VCaP (cell line): ENCODE measurements around the gene ZNF774.
"Not testable (repeated sequence)": the region's sequence is repeated elsewhere in the genome, so short reads cannot be mapped to it uniquely, and the experiment has no call there.

Source experiments
- H3K27ac ChIP-seq: fragments of 450-650 bp; 2 replicates; pipeline ENCODE4 v1.5.1; 2017
- TF ChIP-seq, protein P1 (sequence below): fragments of 450-650 bp; conservative IDR thresholded peaks from 2 replicates; pipeline ENCODE4 v1.5.1; 2017; ENCODE audit warnings: mild to moderate bottlenecking, moderate library complexity

Gene ZNF774

DNA sequence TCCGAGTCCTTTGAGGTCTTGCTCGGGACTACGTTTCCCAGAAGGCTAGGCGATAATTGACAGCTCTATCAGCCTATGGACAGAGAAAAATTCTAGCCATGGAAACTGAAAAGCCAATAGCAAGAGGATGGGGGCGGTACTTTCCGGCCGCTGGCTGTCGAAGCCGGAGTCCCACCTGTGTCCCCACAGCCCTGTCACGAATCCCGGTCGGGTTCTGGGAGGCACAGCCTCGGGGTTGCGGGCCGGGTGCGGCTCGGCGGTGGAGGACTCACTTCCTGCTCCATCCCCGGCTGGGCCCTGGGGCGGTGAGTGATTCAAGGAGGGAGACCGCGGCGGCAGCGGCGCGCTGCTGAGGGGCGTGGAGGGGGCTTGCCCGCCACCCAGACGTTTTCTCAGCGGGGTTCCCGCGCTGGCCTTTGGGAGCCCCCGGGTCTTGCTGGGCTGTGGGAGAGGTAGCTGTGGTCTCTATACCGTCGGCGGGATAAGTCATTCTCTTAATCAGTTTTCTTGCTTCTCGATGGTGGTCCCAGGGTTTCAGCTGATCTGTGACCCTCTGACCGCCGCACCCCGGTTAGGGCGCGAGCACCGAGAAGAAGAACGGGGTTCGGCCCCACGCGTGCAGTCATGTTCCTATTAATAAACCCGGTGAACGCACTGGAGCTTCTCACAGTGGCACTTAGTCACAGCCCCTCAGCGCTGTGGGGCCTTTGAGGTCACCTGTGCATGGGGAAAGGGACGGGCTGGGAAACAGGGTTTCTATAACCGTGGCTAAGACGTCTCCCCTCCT, at the start of gene ZNF774:
ZNF774 (plus strand) TSS at position 178 of the 787 bp plus-strand sequence. CDS start 2,377 bp downstream, outside the sequence.
- peak within 1 kb of the TSS; percentile 81; the same call in 1 of the 2 replicates for H3K27ac ChIP-seq
- TF ChIP-seq, protein P1, sequence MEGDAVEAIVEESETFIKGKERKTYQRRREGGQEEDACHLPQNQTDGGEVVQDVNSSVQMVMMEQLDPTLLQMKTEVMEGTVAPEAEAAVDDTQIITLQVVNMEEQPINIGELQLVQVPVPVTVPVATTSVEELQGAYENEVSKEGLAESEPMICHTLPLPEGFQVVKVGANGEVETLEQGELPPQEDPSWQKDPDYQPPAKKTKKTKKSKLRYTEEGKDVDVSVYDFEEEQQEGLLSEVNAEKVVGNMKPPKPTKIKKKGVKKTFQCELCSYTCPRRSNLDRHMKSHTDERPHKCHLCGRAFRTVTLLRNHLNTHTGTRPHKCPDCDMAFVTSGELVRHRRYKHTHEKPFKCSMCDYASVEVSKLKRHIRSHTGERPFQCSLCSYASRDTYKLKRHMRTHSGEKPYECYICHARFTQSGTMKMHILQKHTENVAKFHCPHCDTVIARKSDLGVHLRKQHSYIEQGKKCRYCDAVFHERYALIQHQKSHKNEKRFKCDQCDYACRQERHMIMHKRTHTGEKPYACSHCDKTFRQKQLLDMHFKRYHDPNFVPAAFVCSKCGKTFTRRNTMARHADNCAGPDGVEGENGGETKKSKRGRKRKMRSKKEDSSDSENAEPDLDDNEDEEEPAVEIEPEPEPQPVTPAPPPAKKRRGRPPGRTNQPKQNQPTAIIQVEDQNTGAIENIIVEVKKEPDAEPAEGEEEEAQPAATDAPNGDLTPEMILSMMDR = no peak

DNA sequence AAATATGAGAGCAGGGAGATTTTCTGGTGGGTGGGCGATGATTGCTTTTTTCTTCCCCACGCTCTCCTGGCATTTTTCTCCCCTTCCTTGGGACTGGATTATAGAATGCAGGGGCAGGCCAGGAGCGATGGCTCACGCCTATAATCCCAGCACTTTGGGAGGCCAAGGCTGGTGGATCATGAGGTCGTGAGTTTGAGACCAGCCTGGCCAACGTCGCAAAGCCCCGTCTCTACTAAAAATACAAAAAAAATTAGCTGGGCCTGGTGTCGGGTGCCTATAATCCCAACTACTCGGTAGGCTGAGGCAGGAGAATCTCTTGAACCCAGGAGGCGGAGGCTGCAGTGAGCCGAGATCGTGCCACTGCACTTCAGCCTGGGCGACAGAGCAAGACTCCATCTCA, 46.7 kb upstream of the ZNF774 start:
- not testable (repeated sequence) for H3K27ac ChIP-seq

DNA sequence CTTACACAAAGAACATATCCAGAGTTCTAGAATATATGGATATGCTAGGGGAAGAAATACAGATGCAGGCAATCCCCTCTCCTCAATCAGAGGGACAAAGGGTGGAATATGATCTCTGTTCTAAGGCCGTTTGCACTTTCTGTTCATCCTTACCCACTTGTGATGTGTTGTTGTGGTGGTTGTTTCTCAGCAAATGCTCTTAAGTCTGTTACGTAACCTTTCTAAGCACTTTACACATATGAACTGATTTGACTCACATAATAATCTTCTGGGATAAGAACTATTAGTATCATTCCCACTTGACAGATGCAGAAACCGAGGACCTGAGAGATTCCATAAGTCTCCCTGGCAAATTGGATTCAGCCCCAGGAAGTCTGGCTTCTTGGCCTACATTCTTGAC, 46.2 kb upstream of the ZNF774 start:
- TF ChIP-seq, protein P1 = no peak
- no peak overlapping the region for H3K27ac ChIP-seq

DNA sequence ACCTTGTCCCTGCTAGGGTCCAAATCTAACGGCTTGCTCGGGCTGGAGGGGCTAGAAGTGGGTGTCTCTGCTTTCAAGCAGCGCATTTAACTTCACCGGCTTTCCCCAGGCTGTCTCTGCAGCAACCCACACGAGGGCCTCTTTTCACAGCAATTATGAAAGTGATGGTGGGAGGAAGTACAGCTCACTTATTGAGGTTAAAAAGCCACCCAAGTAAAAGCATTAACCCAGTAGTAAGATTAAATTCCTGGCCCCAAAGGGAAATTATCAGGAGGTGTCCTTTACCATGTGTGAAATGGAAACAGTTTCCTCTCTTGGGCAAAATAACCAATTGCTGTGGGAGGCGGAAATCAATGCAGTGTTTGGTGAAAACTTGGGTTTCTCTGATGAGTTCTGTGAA, 45.5 kb upstream of the ZNF774 start:
- no peak overlapping the region for H3K27ac ChIP-seq
- TF ChIP-seq, protein P1 = no peak

DNA sequence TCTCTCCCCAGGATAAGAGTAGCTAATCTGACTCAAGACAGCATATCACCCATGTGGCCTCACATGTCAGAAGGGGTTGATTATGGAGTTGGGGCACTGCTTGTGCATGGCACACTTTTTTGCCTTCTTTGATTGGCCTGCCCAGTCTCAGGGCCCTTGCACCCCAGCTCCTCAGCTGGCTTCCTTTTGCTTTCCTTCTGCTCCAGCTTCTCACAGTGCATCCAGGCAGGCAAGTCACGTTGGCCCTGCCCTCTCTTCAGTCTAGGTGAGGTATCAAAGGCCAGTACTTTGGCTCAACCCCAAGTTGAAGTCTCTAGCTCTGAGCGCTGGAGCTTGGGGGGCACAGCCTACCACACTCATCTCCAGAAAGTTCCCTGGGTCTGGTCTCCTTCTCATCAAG, 44.4 kb upstream of the ZNF774 start:
- TF ChIP-seq, protein P1 = no peak
- H3K27ac ChIP-seq = no peak overlapping the region

DNA sequence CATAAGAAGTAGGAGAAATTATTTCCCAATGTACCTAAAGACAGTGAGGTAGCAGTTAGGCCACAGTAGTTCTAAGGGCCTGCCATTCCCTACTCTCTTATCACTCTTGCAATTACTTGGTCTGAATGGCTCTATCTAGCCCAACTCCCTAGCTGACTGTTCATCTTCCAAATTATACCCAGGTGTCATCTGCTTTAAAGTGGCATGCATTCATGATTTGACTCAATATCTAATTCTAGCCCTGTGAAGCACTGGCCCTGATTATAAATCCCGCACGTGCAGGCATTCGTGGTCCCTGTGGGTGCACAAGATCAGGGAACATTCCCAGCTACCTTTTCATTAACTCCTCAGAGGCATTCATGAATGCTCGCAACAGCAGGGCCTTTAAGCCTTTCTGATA, 43.1 kb upstream of the ZNF774 start:
- H3K27ac ChIP-seq = no peak overlapping the region
- TF ChIP-seq, protein P1 = no peak

DNA sequence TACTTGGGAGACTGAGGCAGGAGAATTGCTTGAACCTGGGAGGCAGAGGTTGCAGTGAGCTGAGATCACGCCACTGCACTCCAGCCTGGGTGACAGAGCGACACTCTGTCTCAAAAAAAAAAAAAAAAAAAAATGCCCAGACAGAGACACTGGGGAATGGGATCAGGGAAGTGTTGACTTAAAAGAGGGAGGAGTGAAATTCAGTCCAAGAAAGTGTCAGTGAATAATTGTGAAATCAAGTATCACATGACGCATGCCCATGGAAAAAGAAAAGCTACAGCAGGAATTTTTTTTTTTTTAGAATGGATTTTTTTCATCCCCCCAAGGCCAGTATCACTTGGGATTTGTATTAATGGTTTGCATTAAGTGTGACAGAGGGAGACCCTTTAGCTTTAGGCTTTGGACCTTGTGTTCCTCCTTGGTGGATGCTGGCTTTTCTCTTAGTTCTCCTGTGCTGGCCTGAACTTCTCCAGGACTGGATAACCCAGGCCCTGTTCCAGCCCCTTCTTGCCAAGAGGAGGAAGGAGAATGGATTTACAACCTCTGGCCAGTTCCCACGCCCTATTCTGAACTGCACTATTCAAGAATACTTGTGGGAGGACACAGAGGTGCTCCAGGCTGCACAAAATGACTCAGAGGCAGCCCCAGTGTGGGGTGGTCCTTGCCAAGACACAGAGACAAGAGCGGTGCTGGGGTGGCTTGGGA, 36.7 kb upstream of the ZNF774 start:
- peak overlapping the region; percentile 89 for H3K27ac ChIP-seq
- TF ChIP-seq, protein P1 = no peak

DNA sequence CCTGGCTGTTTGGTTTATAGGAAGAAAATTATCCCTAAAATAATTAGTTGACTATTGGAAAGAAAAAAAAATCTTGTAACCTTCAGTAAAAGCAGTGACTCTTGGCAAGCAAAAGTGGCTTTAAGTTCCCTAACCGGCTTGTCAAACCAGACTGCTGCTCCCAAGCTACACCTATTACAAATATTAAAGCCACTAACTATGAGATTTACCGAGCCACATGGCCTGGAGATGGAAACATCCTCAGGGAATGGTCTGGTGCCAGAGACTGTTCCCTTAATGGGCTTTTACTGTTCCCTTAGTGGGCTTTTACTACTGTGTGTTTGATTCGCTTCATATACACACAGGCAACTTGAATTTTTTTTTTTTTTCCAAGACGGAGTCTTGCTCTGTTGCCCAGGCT, 35.9 kb upstream of the ZNF774 start:
- H3K27ac ChIP-seq = peak overlapping the region; percentile 89
- TF ChIP-seq, protein P1 = no peak
